Endothelial cell of umbilical vein (primary cell): ENCODE measurements around the gene SLC38A2. TPM values are rescaled to one million over a fixed set of nuclear protein-coding genes. Genes with fewer than 3 reads are reported as not detected.

Experiments
- BruUV-seq: library from RNA; stranded (reverse); fragments of 400-500 nt; replicated peaks from 2 replicates; lab custom pipeline; 2021; lab: Mats Ljungman, UMichigan
- CTCF ChIA-PET: fragments of 300-600, 350-600 bp; sonication (Branson Sonifier 250); formaldehyde crosslinking; loops from one replicate; lab custom pipeline; 2021; ENCODE audit warnings: antibody characterized with exemption, inconsistent platforms; lab: Charles Lee
- POLR2A ChIA-PET: fragments of 300-600, 350-600 bp; sonication (Branson Sonifier 250); formaldehyde crosslinking; loops from one replicate; lab custom pipeline; 2021; ENCODE audit warnings: antibody characterized with exemption, inconsistent platforms; lab: Charles Lee
- DNase-seq: peaks from one replicate; pipeline ENCODE4 v3.0.0-alpha.2; 2011; ENCODE audit warnings: low read depth, low spot score
- FAIRE-seq: peaks from 2 replicates; lab custom pipeline; 2011; peaks lifted over from hg19 to GRCh38; lab: Jason Lieb, UNC
- H2AFZ ChIP-seq: 2 replicates; pipeline ENCODE4 v1.6.0; 2012; ENCODE audit warnings: low read depth, low read length, control low read depth, inconsistent platforms
- H3K27ac ChIP-seq: 2 replicates; pipeline ENCODE4 v1.5.1; 2011; ENCODE audit warnings: low read depth, mild to moderate bottlenecking, control low read depth, low read length, moderate library complexity; ENCODE audit not compliant: insufficient read depth
- H3K27me3 ChIP-seq, 2 experiments: 2 replicates each; pipeline versions ENCODE4 v1.6.0 to v1.6.1; 2011; ENCODE audit warnings: low read length in 2 of 2, mixed read lengths in 1 of 2; ENCODE audit not compliant: control insufficient read depth in 2 of 2, insufficient read depth in 2 of 2
- H3K36me3 ChIP-seq, 2 experiments: 2 replicates in 1 of 2; 3 replicates in 1 of 2; pipeline ENCODE4 v1.5.1; 2011; ENCODE audit warnings: low read length in 2 of 2, mild to moderate bottlenecking in 1 of 2, moderate library complexity in 1 of 2; ENCODE audit not compliant: control insufficient read depth in 2 of 2, insufficient read depth in 2 of 2; ENCODE audit errors: extremely low read depth in 1 of 2
- H3K4me1 ChIP-seq: 3 replicates; pipeline ENCODE4 v1.5.1; 2011; ENCODE audit warnings: mild to moderate bottlenecking, low read length; ENCODE audit not compliant: control insufficient read depth, insufficient read depth; ENCODE audit errors: extremely low read depth
- H3K4me2 ChIP-seq: 2 replicates; pipeline ENCODE4 v1.6.1; 2011; ENCODE audit warnings: low read length, control low read depth, mixed read lengths; ENCODE audit not compliant: insufficient read depth
- H3K4me3 ChIP-seq, 3 experiments: fragments of 200-600 bp in 1 of 3; sonication (generic), shearing (Covaris generic) in 1 of 3; replicated peaks in 1 of 3; 2 replicates each; pipeline ENCODE4 v1.5.1; 2011 to 2016; ENCODE audit warnings: control low read depth in 3 of 3, low read length in 3 of 3, mild to moderate bottlenecking in 2 of 3, inconsistent platforms in 1 of 3, low read depth in 1 of 3, moderate library complexity in 1 of 3; ENCODE audit not compliant: insufficient read depth in 1 of 3
- H3K79me2 ChIP-seq: 2 replicates; pipeline ENCODE4 v1.6.0; 2012; ENCODE audit warnings: low read length, inconsistent platforms; ENCODE audit not compliant: control insufficient read depth, insufficient read depth
- H3K9ac ChIP-seq: replicated peaks from 2 replicates; pipeline ENCODE3; 2011; ENCODE audit warnings: low read length, control low read depth; ENCODE audit not compliant: insufficient read depth; ENCODE audit errors: extremely low read depth
- H3K9me1 ChIP-seq: replicated peaks from 3 replicates; pipeline ENCODE4 v1.6.0; 2011; ENCODE audit warnings: mild to moderate bottlenecking, low read length; ENCODE audit not compliant: control insufficient read depth, insufficient read depth; ENCODE audit errors: extremely low read depth
- H3K9me3 ChIP-seq: replicated peaks from 2 replicates; pipeline ENCODE4 v1.5.1; 2012; ENCODE audit warnings: low read length, inconsistent platforms; ENCODE audit not compliant: control insufficient read depth, insufficient read depth
- H4K20me1 ChIP-seq: replicated peaks from 2 replicates; pipeline ENCODE3; 2011; ENCODE audit warnings: mild to moderate bottlenecking, low read length; ENCODE audit not compliant: control insufficient read depth, insufficient read depth; ENCODE audit errors: extremely low read depth
- EZH2 ChIP-seq: IDR thresholded peaks from 2 replicates; pipeline ENCODE4 v1.6.1; 2012; ENCODE audit warnings: borderline replicate concordance, low read depth, mild to moderate bottlenecking, moderate library complexity, low read length, inconsistent platforms; ENCODE audit not compliant: severe bottlenecking
- FOS ChIP-seq: IDR thresholded peaks from 2 replicates; pipeline ENCODE4 v1.6.1; 2011; ENCODE audit warnings: mild to moderate bottlenecking, low read length, moderate library complexity, borderline replicate concordance; ENCODE audit not compliant: insufficient read depth
- GATA2 ChIP-seq: IDR thresholded peaks from 2 replicates; pipeline ENCODE4 v1.7.0; 2011; ENCODE audit warnings: low read depth, mild to moderate bottlenecking, moderate library complexity, mixed read lengths, low read length; ENCODE audit not compliant: insufficient read length, insufficient read depth
- JUN ChIP-seq: IDR thresholded peaks from 2 replicates; pipeline ENCODE4 v1.6.1; 2011; ENCODE audit warnings: borderline replicate concordance, low read depth; ENCODE audit not compliant: insufficient read length, insufficient read depth
- MYC ChIP-seq: IDR thresholded peaks from one replicate; pipeline ENCODE4 v1.6.1; 2011; ENCODE audit warnings: mild to moderate bottlenecking, low read depth, low read length
- POLR2A ChIP-seq: IDR thresholded peaks from 2 replicates; pipeline ENCODE4 v1.6.1; 2012; ENCODE audit warnings: low read depth, mild to moderate bottlenecking, control low read depth, low read length
- POLR2AphosphoS5 ChIP-seq: IDR thresholded peaks from 2 replicates; pipeline ENCODE4 v1.6.1; 2012; ENCODE audit warnings: low read depth, mild to moderate bottlenecking, control low read depth, low read length, moderate library complexity; ENCODE audit not compliant: insufficient read depth
- dilution Hi-C: fragments of 300-500 bp; cut with MboI; formaldehyde crosslinking; loops from one replicate; pipeline ENCODE4 v1.15.0; 2019; ENCODE audit warnings: low sequenced_read_pairs; ENCODE audit not compliant: extremely low pct_ligation_motif_present
- intact Hi-C: fragments of 100-400 bp; cut with micrococcal nuclease; formaldehyde crosslinking; loops from one replicate; pipeline ENCODE4 v1.10.0; 2022
- polyA plus RNA-seq, 4 experiments: library from polyadenylated mRNA; depleted of rRNA in 3 of 4; stranded (reverse) in 3 of 4; unstranded in 1 of 4; fragments of >200 nt; gene quantifications; 2 replicates each; pipeline versions ENCODE4 v1.2.1 to v1.2.3, GENCODE V29; 2011 to 2012; ENCODE audit warnings: missing spikeins in 1 of 4
- total RNA-seq: library from RNA; stranded (reverse); gene quantifications from 2 replicates; pipeline ENCODE4 v1.2.3, GENCODE V29; 2021
- TF ChIP-seq, protein P1 (sequence below), 2 donors: IDR thresholded peaks; 1 replicate in 1 of 2; 2 replicates in 1 of 2; pipeline ENCODE4 v1.5.1; 2011; ENCODE audit warnings: low read length in 2 of 2, mild to moderate bottlenecking in 2 of 2, moderate library complexity in 2 of 2, control low read depth in 1 of 2, inconsistent platforms in 1 of 2, low read depth in 1 of 2; ENCODE audit not compliant: insufficient read depth in 1 of 2; ENCODE audit errors: extremely low read depth in 1 of 2
- TF ChIP-seq, protein P2 (sequence below): IDR thresholded peaks from 2 replicates; pipeline ENCODE4 v1.6.1; 2011; ENCODE audit not compliant: insufficient read depth, insufficient read length

Gene SLC38A2
- total and polyA plus RNA-seq, 2 donors (not counting 3 experiments of a cell fraction or from before 2014, with no cell fraction given): 267 to 427 TPM

DNA sequence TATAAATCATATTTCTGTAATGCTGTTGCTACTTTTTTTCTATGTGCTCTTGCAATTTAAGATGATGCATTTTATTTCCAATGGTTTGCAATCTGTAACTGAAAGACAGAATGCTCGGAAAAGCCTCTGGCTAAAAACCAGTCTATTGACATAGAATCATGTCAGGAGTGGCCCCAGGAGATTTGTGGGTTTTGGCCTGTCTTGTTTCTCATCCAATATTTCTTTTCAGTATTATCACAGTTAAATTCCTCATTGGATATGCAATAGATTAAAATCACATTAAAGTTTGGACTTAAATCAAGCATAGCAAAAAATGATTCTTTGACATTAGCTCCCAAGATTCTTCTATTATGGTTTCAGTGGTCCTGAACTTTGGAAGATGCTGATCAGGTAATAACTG, 19.1 kb upstream of the SLC38A2 start:
- Histone ChIP-seq H3K9me1 (no peaks in the 10 kb centered on the region), H3K4me2 (peak overlapping the region; percentile 33), H3K4me1 (peaks cover 40% of the 10 kb centered on the region), H2AFZ (no peak overlapping the region), H4K20me1 (no peaks in the 10 kb centered on the region), H3K27me3 (no peaks in the 10 kb centered on the region), H3K9ac (no peak overlapping the region), H3K4me3 (no peak overlapping the region), H3K36me3 (no peaks in the 10 kb centered on the region), H3K27ac (no peak overlapping the region), H3K9me3 (no peaks in the 10 kb centered on the region), H3K79me2 (no peaks in the 10 kb centered on the region)
- ChIA-PET POLR2A (no interaction called here), CTCF (interaction anchor here (1.3 to 3.2 kb wide), 3 partner anchors 11 to 270 kb away, joined by 4 to 11 read pairs (median 5); no protein-coding TSS in a partner anchor)
- dilution Hi-C loops: no loop called here
- TF ChIP-seq, protein P1, sequence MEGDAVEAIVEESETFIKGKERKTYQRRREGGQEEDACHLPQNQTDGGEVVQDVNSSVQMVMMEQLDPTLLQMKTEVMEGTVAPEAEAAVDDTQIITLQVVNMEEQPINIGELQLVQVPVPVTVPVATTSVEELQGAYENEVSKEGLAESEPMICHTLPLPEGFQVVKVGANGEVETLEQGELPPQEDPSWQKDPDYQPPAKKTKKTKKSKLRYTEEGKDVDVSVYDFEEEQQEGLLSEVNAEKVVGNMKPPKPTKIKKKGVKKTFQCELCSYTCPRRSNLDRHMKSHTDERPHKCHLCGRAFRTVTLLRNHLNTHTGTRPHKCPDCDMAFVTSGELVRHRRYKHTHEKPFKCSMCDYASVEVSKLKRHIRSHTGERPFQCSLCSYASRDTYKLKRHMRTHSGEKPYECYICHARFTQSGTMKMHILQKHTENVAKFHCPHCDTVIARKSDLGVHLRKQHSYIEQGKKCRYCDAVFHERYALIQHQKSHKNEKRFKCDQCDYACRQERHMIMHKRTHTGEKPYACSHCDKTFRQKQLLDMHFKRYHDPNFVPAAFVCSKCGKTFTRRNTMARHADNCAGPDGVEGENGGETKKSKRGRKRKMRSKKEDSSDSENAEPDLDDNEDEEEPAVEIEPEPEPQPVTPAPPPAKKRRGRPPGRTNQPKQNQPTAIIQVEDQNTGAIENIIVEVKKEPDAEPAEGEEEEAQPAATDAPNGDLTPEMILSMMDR (IDR thresholded peaks at IDR 0.05; ENCODE audit: extremely low read depth in 1 of 2, insufficient read depth in 1 of 2, low read depth in 1 of 2, low read length in 2 of 2): no peak
- TF ChIP-seq GATA2 (no peak), POLR2A (no peak), FOS (no peak), EZH2 (no peak), JUN (no peak), MYC (no peak), POLR2AphosphoS5 (no peak)
- TF ChIP-seq, protein P2, sequence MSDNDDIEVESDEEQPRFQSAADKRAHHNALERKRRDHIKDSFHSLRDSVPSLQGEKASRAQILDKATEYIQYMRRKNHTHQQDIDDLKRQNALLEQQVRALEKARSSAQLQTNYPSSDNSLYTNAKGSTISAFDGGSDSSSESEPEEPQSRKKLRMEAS: no peak
- no TSS peak for BruUV-seq
- FAIRE-seq (no peak), DNase-seq (no peak)
- intact Hi-C loops: no loop called here
